GM12873 (cell line): ENCODE results near the gene GNAL.

Experiments used
- CTCF ChIP-seq: IDR thresholded peaks from 2 replicates; pipeline ENCODE4 v1.5.1; 2012; ENCODE audit warnings: low read depth, mild to moderate bottlenecking, moderate library complexity, low read length, control low read depth; ENCODE audit not compliant: insufficient read depth; ENCODE audit errors: missing control alignments

The GNAL gene

GRCh38 chr18:11728249-11728648, 39.2 kb downstream of the GNAL start:
- peak; percentile 30 for TF ChIP-seq CTCF

- TF ChIP-seq CTCF: no peak
Observed at GRCh38 chr18:11729556-11729955, 40.5 kb downstream of the GNAL start.

- peak; percentile 96 for TF ChIP-seq CTCF
Observed at GRCh38 chr18:11733031-11733430, 44.0 kb downstream of the GNAL start.

GRCh38 chr18:11736656-11737055, 47.6 kb downstream of the GNAL start:
- TF ChIP-seq CTCF: no peak

GRCh38 chr18:11739893-11740292, 50.8 kb downstream of the GNAL start:
- TF ChIP-seq CTCF: no peak

- no peak for TF ChIP-seq CTCF
Observed at GRCh38 chr18:11740461-11740860, 51.4 kb downstream of the GNAL start.

GRCh38 chr18:11741505-11742145, 52.6 kb downstream of the GNAL start:
- peak; percentile 67 for TF ChIP-seq CTCF
